ENCODE measurements around the gene CIAPIN1.

DNA sequence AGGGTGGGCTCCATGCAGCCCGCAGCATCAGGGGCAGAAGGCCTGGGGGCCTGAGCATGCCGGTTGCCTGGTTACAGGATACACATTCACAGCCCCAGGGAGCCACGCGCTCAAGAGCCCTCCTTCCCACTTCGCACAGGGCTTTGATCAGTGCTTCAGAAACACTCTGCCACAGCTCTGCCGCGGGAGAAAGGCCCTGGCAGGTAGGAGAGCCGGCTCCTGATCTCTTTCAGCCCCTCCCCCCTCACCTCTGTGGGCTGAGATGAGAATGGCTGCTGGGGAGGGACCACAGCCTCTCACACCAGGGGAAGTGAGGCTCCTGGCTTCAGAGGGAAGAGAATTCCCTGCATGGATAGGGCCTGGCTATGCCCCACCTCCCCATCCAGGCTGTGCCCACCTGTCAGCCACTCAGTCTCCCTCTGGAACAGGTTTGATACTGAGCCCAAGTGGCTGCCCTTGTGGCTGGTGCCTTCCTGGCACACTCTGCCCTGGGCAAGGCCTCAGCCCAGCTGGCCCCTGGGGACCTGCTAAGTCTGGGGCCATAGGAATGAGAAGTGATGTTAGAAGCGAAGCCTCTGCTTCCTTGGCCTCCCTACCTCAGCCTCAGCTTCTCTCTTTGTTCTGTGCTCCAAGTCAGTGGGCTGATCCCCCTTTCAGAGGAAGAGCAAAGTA, 30.5 kb upstream of the CIAPIN1 start:
- TF ChIP-seq, protein P1, sequence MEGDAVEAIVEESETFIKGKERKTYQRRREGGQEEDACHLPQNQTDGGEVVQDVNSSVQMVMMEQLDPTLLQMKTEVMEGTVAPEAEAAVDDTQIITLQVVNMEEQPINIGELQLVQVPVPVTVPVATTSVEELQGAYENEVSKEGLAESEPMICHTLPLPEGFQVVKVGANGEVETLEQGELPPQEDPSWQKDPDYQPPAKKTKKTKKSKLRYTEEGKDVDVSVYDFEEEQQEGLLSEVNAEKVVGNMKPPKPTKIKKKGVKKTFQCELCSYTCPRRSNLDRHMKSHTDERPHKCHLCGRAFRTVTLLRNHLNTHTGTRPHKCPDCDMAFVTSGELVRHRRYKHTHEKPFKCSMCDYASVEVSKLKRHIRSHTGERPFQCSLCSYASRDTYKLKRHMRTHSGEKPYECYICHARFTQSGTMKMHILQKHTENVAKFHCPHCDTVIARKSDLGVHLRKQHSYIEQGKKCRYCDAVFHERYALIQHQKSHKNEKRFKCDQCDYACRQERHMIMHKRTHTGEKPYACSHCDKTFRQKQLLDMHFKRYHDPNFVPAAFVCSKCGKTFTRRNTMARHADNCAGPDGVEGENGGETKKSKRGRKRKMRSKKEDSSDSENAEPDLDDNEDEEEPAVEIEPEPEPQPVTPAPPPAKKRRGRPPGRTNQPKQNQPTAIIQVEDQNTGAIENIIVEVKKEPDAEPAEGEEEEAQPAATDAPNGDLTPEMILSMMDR (IDR thresholded peaks at IDR 0.05; ENCODE audit: insufficient read depth, low read length): no peak
- no peak for TF ChIP-seq POLR2AphosphoS5 (IDR thresholded peaks at IDR 0.05; ENCODE audit: low read depth)
- TF ChIP-seq, protein P2, sequence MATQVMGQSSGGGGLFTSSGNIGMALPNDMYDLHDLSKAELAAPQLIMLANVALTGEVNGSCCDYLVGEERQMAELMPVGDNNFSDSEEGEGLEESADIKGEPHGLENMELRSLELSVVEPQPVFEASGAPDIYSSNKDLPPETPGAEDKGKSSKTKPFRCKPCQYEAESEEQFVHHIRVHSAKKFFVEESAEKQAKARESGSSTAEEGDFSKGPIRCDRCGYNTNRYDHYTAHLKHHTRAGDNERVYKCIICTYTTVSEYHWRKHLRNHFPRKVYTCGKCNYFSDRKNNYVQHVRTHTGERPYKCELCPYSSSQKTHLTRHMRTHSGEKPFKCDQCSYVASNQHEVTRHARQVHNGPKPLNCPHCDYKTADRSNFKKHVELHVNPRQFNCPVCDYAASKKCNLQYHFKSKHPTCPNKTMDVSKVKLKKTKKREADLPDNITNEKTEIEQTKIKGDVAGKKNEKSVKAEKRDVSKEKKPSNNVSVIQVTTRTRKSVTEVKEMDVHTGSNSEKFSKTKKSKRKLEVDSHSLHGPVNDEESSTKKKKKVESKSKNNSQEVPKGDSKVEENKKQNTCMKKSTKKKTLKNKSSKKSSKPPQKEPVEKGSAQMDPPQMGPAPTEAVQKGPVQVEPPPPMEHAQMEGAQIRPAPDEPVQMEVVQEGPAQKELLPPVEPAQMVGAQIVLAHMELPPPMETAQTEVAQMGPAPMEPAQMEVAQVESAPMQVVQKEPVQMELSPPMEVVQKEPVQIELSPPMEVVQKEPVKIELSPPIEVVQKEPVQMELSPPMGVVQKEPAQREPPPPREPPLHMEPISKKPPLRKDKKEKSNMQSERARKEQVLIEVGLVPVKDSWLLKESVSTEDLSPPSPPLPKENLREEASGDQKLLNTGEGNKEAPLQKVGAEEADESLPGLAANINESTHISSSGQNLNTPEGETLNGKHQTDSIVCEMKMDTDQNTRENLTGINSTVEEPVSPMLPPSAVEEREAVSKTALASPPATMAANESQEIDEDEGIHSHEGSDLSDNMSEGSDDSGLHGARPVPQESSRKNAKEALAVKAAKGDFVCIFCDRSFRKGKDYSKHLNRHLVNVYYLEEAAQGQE (IDR thresholded peaks at IDR 0.05; ENCODE audit: insufficient replicate concordance, low read depth): no peak
